Measurements from ENCODE around the gene ATP13A2.

The ATP13A2 gene

DNA sequence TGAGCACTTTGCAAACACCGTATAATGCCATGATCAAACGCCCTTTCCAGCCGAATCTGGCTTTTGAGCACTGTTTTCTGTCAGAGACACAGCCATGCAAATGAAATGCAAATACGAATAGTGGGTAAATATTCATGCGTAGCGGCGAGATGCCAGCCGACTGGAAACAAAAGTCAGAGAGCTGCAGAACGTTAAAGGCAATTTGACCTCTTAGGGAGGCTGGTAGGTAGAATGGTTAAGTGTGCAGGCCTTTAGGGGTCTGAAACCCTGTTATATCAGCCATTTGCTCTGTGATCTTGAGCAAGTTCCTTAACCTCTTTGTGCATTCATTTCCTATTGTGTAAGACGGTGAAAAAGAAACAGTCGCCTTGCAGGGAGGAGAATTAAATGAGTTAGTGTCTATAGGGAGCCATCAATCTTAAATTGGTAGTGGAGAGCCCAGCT, 48.6 kb upstream of the ATP13A2 start:
- H3K4me2 ChIP-seq (ENCODE audit: low read depth, low read length, poor library complexity, severe bottlenecking): no peak overlapping the region
- no peak overlapping the region for H3K4me3 ChIP-seq (ENCODE audit: low read length, poor library complexity, severe bottlenecking)
- H3K79me2 ChIP-seq (ENCODE audit: insufficient read depth, low read length): no peaks in the 10 kb centered on the region
- H3K27me3 ChIP-seq (ENCODE audit: insufficient read depth, low read length, poor library complexity, severe bottlenecking): no peaks in the 10 kb centered on the region
- no peaks in the 10 kb centered on the region for H3K9me2 ChIP-seq (replicated peaks; ENCODE audit: low read depth, low read length)
- H3K9ac ChIP-seq (ENCODE audit: low read depth, low read length, poor library complexity, severe bottlenecking): no peak overlapping the region
- no peaks in the 10 kb centered on the region for H3F3A ChIP-seq (ENCODE audit: low read depth)
- no peak for TF ChIP-seq EZH2phosphoT487 (IDR thresholded peaks at IDR 0.05; ENCODE audit: borderline replicate concordance)
- TF ChIP-seq, protein P1, sequence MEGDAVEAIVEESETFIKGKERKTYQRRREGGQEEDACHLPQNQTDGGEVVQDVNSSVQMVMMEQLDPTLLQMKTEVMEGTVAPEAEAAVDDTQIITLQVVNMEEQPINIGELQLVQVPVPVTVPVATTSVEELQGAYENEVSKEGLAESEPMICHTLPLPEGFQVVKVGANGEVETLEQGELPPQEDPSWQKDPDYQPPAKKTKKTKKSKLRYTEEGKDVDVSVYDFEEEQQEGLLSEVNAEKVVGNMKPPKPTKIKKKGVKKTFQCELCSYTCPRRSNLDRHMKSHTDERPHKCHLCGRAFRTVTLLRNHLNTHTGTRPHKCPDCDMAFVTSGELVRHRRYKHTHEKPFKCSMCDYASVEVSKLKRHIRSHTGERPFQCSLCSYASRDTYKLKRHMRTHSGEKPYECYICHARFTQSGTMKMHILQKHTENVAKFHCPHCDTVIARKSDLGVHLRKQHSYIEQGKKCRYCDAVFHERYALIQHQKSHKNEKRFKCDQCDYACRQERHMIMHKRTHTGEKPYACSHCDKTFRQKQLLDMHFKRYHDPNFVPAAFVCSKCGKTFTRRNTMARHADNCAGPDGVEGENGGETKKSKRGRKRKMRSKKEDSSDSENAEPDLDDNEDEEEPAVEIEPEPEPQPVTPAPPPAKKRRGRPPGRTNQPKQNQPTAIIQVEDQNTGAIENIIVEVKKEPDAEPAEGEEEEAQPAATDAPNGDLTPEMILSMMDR (conservative IDR thresholded peaks at IDR 0.05; ENCODE audit: low read length): no peak
- H3K36me3 ChIP-seq (ENCODE audit: insufficient read depth, low read length): no peaks in the 10 kb centered on the region
- H3K4me1 ChIP-seq (ENCODE audit: insufficient read depth, low read length, poor library complexity, severe bottlenecking): no peaks in the 10 kb centered on the region
- no peak overlapping the region for H2AFZ ChIP-seq (ENCODE audit: low read length)
- no peaks in the 10 kb centered on the region for H4K20me1 ChIP-seq (ENCODE audit: insufficient read depth, low read length, poor library complexity, severe bottlenecking)
- peaks cover 3% of the 10 kb centered on the region; the same call in 1 of the 2 replicates for H3K9me3 ChIP-seq (ENCODE audit: insufficient read depth, low read depth, low read length)

DNA sequence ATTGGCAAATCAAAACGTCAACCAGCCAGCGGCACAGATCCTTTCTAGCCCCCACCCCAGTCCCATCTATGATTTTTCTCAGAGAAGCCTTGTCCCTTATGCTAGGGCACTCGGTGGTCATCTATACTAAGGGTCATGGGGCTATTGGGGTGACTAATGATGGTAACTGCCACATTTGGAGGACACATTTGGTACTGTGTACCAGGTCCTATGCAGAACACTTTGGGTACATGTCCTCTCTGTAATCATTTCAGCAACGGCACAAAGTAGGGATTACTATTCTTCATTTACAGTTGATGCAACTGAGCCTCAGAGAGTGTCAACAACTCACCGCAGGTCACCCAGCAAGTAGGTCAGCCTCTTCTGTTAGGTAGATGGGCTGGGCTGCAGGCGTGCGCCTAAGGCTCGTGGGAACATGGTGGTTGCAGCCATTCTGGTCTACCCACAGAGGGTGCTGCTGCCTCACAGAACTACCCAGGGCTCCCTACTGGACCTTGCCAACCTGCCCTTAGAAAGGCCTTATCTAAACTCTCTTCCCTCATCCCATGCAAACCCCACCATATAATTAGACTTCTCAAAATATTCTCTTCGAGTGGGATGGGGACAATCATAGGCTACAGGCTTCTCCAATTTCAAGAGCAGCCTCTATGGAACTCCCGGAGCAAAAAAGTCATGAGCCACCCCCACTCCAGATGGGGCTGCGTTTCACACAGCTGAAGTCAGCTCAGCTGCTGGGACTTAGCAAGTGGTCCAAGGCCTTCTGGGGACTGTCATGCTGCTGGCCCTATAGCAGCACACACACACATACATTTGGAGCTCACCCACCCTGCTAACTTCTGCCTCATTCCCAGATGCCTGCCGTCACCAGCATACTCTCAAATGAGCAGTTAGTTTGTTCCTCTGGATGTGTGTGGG, 47.9 kb upstream of the ATP13A2 start:
- Histone ChIP-seq H3K4me2 (ENCODE audit: low read depth, low read length, poor library complexity, severe bottlenecking) (no peak overlapping the region), H2AFZ (ENCODE audit: low read length) (no peak overlapping the region)
- TF ChIP-seq, protein P1 (conservative IDR thresholded peaks at IDR 0.05; ENCODE audit: low read length): peak; percentile 80
- no peak for TF ChIP-seq EZH2phosphoT487 (IDR thresholded peaks at IDR 0.05; ENCODE audit: borderline replicate concordance)

DNA sequence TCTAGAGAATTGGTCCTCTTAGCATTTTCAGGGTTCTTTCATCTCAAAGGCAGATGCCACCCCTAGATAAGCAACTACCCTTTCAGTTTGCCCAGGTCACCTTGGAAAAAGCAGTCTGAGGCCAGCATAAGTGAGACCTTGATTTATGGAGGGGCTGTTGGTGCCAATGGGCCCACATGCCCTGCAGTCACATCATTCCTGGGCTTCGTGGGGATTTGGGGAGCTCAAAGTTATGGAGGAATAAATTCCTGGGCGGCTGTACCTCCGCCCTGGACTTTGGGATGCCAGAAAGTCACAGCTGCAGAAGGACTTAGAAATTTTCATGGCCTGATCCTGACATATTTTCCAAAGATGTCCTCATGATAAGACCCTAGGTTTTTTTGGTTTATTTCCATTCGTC, 44.8 kb upstream of the ATP13A2 start:
- Histone ChIP-seq H3K36me3 (ENCODE audit: insufficient read depth, low read length) (no peaks in the 10 kb centered on the region), H3K4me2 (ENCODE audit: low read depth, low read length, poor library complexity, severe bottlenecking) (no peak overlapping the region), H4K20me1 (ENCODE audit: insufficient read depth, low read length, poor library complexity, severe bottlenecking) (no peaks in the 10 kb centered on the region), H3K79me2 (ENCODE audit: insufficient read depth, low read length) (peaks cover 22% of the 10 kb centered on the region), H3K4me1 (ENCODE audit: insufficient read depth, low read length, poor library complexity, severe bottlenecking) (peaks cover 12% of the 10 kb centered on the region), H3K4me3 (ENCODE audit: low read length, poor library complexity, severe bottlenecking) (no peak overlapping the region), H3F3A (ENCODE audit: low read depth) (no peaks in the 10 kb centered on the region), H3K9me3 (ENCODE audit: insufficient read depth, low read depth, low read length) (no peaks in the 10 kb centered on the region), H3K27me3 (ENCODE audit: insufficient read depth, low read length, poor library complexity, severe bottlenecking) (no peaks in the 10 kb centered on the region), H3K9me2 (replicated peaks; ENCODE audit: low read depth, low read length) (no peaks in the 10 kb centered on the region), H3K9ac (ENCODE audit: low read depth, low read length, poor library complexity, severe bottlenecking) (no peak overlapping the region), H2AFZ (ENCODE audit: low read length) (no peak overlapping the region)
- no peak for TF ChIP-seq EZH2phosphoT487 (IDR thresholded peaks at IDR 0.05; ENCODE audit: borderline replicate concordance)
- TF ChIP-seq, protein P1 (conservative IDR thresholded peaks at IDR 0.05; ENCODE audit: low read length): no peak

More for the DNA sequence above, 47.9 kb upstream of the ATP13A2 start:
- Histone ChIP-seq H3K4me3 (ENCODE audit: low read length, poor library complexity, severe bottlenecking) (no peak overlapping the region), H3K36me3 (ENCODE audit: insufficient read depth, low read length) (no peaks in the 10 kb centered on the region), H3K9me2 (replicated peaks; ENCODE audit: low read depth, low read length) (no peaks in the 10 kb centered on the region), H3K9ac (ENCODE audit: low read depth, low read length, poor library complexity, severe bottlenecking) (no peak overlapping the region), H3K27me3 (ENCODE audit: insufficient read depth, low read length, poor library complexity, severe bottlenecking) (no peaks in the 10 kb centered on the region), H3K79me2 (ENCODE audit: insufficient read depth, low read length) (no peaks in the 10 kb centered on the region), H4K20me1 (ENCODE audit: insufficient read depth, low read length, poor library complexity, severe bottlenecking) (no peaks in the 10 kb centered on the region), H3K9me3 (ENCODE audit: insufficient read depth, low read depth, low read length) (peaks cover under 1% of the 10 kb centered on the region; the same call in 1 of the 2 replicates), H3K4me1 (ENCODE audit: insufficient read depth, low read length, poor library complexity, severe bottlenecking) (no peaks in the 10 kb centered on the region), H3F3A (ENCODE audit: low read depth) (no peaks in the 10 kb centered on the region)

Measured in Loucy (cell line).